ENCODE measurements around the gene UFM1.
"Not testable (repeated sequence)": the region's sequence is repeated elsewhere in the genome, so short reads cannot be mapped to it uniquely, and the experiment has no call there.

The UFM1 gene

DNA sequence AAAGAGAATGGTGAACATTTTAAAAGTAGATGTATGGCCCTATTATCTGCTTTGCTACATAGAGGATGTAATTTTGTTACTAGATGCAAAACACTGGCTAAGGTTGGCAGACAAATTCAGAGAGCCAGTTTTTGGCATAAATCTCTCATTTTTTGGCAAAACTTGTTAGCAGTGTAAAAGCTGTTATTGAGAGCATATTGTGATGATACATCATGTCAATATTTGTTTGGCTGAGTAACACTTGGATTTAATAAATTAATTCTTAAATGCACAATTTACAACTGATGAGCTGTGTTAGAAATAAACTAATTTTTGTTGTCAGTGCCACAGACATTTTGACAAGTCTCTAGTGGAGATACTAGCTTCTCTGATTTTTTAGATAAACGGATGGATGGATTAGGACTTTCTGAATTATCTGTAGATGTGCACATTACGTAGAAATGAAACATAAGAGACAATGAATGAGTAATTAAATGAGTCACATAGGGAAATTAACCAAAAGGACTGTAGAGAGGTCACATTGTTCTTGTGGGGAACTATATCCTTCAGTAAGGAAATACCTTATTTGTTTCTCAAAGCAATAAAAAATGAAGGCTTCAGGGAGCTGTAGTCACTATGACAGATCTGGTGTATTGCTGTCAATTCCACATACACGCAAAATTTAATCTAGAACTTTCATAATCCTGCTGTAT lies 17.4 kb downstream of the UFM1 start:
- no peak for DNase-seq

DNA sequence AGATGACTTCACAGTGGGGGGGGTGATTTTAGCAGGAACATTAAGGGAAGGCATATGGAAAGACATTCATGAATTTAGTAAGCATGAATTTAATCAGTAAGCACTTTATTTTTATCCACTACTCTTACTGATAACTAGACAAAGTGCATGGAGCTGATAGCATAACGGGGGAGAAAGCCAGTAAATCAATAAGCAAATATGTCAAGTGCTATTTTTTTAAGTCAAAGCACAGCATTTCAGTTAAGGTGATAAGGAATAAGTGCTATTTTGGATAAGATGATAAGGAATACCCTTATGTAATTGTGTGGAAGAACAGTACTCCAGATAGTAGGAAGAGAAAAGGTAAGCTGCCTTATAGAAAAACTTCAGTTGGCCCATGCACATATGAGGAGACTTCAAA lies 19.4 kb downstream of the UFM1 start:
- no peak for DNase-seq

DNA sequence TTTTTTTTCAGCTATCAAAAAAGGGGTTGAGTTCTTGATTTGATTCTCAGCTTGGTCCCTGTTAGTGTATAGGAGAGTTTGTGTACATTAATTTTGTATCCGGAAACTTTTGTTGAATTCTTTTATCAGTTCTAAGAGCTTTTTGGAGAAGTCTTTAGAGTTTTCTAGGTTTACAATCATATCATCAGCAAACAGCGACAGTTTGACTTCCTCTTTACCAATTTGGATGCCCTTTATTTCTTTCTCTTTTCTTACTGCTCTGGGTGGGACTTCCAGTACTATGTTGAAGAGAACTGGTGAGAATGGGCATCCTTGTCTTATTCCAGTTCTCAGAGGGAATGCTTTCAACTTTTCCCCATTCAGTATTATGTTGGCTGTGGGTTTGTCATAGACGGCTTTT lies 20.4 kb downstream of the UFM1 start:
- DNase-seq: not testable (repeated sequence)

DNA sequence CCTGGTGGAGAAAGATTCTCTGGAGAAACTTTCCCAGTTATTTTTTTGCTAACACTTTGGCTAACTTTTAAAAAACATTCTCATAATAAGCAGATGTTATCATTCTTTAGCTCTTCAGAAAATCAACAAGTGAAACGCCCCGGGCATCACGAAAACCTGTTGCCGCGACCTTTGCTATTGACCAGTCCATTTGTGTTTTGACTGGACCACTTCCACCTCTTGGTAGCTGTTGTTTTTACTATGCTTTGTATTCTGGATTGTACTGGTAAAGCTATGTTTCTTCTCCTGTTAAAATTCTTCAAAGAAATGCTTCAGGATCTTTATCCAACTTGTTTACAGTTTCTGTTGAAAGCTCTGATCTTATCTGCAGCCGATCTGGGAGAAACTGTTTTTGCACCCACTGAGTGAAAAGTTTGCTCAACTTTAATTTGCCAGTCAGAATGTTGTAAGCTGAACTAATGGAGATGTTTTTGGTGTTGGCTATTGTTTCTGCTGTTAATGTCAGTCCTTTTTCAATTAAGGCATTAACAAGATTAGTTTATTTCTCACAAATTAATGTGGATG lies 23.3 kb downstream of the UFM1 start:
- no peak for DNase-seq

DNA sequence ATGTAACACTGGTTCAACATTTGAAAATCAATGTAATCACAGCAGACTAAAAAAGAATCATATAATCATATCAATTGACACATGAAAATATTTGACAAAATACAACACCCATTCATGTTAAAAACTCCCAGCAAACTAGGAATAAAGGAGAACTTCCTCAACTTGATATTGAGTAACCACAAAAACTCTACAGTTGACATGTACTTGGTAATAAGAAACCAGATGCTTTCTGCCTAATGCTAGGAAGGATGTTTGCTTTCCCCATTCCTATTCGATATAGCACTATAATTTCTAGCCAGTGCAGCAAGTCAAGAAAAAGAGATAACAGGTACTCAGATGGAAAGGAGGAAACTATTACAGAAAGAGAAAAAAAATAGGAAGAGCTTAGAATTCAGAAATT lies 26.9 kb downstream of the UFM1 start:
- no peak for DNase-seq

DNA sequence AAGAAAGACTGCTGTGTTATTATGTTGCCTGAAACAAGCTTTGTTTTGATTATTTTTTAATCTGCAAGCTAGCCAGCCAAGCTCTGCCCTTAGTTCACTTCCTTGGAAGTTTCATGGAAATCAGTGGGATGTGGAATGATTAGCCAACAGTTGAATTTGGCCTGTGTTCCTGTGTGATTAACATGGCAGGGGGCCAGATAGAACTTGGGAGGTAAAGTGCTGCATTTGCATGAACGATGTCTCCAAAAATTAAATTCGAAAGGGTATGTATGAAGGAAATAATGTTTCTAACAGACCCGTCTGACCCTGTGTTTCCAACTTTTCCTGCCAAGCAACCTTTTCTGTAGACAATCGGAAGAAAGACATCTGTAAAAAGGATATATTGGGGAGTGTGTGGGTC lies 32.2 kb downstream of the UFM1 start:
- DNase-seq: no peak

DNA sequence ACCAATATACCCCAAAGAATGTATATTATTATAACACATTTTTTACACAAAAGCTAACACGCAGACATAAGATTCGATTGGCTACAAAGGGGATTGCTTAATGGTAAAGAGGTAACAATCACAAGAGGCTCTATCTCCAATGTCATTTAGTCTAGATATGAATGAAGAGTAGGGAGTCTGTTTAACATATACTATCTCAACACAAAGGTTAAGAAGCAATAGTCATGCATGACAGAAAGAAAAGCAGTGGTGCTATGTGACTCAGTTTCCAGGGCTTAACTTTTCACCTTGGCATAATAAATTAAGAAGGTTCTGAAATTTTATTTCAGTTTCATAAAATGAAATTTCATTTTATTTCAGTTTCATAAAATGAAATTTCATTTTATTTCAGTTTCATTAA lies 33.3 kb downstream of the UFM1 start:
- DNase-seq: no peak

DNA sequence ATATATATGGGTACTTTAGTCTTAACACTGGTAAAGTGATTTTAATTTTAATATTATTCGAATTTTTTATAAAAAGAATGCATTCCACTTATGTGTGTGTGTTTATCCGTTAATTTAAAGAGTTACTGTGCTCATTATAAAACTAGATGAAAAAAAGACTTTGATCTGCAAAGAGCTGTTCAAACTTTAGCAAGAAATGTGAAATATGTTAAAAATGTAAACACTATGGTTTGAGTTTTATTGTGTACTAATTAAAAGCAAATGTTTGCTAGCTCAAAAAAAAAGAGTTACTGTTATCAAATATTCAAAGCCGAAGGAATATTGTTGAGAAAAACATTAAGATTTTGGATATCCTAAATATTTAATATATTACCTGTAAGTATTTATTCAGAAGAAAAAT lies 34.5 kb downstream of the UFM1 start:
- no peak for DNase-seq

DNA sequence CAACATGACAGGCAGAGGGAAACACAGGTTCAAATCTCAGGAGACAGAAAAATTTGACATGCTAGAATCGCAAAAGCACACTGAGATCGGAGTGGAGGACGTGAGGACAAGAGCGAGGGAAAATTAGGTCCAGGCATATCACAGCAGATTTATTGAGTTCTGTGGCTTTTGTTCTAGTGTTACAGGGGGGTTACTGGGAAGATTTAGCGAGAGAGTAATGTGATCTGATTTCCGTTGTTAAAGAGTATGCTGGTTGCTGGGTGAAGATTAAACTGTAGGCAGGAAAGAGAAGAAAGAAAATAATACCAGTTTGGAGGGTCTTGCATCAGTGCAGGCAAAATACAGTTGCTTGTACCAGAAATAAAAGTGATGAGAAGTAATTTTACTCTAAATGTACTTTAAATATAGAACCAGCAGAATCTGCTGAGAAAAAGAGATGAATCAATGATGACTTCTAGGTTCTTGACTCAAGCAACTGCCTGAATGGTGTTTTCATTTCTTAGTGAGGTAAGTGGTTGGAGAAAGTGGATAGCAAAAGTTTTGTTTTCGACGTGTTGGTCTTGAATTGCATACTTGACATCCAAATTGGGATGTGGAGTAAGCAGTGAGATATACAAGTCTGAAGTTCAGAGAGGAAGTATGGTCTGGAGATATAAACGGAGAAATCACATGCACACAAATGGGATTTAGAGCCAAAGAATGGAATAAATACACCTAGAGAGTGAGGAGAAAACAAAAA lies 35.7 kb downstream of the UFM1 start:
- DNase-seq: no peak

DNA sequence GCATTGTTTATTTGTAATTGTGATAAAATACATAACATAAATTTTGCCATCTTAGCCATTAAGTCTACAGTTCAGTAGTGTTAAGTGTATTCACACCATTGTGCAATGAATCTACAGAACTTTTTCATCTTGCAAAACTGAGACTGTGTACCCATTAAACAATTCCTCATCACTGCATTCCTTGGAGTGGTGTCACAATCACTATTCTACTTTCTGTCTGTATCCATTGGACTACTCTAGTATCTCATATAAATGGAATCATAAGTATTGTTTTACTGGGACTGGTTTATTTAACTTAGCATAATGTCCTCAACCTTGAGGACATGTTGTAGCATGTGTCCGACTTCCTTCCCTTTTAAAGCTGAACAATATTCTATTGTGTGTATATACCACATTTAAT lies 36.8 kb downstream of the UFM1 start:
- DNase-seq: no peak

DNA sequence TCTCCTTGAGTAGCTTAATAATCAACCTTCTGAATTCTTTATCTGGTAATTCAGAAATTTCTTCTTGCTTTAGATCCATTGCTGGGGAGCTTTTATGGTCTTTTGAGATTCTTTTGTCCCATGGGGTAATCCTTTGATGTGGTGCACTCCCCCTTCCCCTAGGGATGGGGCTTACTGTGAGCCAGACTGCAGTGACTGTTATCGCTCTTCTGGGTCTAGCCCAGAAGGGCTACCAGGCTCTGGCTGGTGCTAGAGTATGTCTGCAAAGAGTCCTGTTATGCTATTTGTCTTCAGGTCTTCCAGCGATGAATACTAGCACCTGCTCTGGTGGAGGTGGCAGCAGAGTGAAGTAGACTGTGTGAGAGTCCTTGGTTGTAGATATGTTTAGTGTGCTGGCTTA lies 41.7 kb downstream of the UFM1 start:
- no peak for DNase-seq

DNA sequence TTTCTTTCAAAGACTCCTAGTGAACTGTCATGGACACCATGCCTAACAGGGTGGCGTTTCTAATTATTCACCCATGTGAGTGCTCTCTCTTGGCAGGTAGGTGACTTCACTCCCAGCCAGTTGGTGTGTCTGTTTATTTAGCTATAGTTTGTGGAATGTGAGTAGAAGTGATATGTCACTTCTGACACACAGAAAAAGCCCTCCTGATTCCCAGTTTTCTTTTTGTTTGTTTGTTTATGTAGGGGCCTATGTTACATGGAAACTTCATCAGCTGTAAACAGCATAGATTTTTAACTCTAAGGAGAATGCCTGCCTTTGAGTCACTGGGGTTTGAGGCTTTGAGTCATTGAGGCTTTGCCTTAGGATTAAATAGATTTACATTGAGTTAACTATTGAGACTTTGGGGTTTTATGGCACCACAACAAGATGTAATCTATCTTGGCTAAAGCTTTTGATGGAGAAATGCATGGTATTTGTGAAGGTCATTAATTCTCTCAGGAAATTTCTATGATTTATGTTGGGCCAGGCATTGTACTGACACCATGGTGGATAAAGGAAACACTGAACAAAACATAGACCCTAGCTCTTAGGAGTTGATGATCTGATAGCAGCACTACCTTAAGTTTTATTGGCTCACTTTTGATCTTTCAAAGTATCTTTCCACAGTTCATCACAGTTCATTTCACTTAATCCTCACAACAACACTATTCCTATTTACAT lies 45.3 kb downstream of the UFM1 start:
- DNase-seq: no peak

DNA sequence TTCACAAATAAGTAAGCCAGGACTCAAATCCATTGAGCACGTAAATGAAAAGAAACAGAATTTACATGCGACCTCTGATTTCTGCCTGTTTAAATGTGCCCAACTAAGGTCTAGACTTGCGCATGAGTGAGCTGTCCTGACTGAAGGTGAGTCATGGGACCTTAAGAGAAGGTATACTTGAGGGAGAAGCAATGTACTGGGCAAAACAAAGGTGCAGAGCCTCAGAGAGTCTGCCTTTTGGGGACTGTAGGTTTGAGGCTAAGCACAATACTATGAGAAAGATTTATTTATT lies 45.8 kb downstream of the UFM1 start:
- DNase-seq: no peak

DNA sequence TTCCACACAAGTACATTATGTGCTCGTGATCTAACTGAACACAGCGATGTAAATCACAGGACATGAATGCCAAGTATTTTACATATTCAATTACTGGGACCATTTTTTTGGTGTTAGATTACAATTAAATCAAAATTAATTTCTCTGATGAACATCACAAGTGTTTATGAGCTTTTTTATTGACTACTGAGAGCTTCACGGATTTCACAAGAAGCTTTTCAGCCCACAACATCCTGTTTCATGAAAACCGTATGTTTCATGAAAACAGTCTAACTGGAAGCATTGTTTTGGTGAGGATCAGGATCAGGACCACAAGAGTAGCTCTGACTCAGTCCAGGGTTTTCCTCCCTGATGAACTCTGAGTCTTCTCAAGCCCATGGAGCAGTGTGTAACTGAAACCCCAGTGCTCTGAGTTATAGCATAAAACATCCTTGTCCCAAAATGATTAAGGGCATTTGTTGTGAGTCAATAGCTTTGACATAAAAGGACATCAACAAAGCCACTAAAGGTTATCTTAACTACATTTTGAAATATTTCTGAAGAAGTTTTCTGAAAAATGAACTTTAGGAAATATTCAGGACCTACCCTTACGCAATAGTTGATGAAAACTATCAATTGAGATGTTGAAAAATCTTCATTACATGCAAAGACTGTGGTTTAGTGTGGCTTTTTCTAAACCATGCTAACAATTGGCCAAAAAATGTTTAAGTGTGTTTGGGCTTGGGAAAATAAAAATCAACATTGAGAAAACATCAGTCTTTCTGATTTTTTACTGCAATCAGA lies 49.3 kb downstream of the UFM1 start:
- no peak for DNase-seq

DNA sequence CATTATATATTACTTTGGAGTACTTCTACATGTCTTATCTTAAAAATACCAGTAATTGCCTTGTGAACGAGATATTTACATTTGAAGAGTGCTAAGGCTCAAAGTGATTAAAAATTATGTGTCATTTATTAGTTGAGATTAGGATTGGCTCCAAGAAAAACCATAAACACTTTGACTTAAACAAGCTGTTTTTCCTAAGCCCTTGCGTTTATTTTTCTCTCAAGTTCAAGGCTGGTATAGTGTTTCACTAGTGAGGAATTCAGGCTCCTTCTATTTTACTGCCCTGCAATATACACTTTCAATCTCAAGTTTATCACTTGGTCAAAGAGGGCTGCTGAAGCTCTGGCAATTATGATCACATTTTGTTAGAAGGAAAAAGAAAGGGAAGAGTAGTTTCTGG lies 49.9 kb downstream of the UFM1 start:
- DNase-seq: no peak

DNA sequence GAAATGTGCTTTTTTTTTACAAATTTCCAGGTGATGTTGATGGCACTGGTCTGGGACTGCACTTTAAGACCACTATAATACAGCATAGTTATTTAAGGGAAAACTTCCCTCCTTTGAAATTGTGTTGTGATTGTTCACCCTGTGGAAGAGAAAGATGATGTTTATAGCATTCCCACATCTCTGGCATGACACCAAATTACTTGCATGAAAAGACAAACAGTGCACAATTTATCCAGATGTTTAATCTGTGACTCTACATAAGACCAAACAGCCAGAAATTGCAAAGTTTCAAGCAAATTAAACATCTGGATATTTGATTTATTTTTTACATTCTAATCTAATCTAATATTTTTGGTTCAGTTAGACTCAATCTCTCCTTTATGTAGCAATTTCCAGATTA lies 51.6 kb downstream of the UFM1 start:
- DNase-seq: no peak

DNA sequence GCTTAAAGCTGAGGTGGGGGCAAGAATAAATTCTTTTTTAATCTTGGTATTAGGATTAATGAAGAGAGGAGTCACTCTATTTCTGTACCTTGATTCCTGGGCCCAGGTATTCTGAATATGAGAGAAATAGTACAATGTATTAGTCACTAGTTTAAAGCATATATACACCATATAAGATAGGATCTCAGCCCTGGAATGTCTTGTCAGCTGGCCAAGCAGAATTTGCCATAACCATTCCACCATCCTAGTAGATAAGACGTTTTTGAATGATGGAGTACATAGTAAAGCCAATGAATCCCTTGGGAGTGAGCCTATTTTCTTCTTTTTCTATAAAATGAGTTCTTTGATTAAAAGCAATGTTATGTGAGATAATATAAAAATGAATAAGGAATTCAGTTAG lies 55.6 kb downstream of the UFM1 start:
- DNase-seq: no peak

DNA sequence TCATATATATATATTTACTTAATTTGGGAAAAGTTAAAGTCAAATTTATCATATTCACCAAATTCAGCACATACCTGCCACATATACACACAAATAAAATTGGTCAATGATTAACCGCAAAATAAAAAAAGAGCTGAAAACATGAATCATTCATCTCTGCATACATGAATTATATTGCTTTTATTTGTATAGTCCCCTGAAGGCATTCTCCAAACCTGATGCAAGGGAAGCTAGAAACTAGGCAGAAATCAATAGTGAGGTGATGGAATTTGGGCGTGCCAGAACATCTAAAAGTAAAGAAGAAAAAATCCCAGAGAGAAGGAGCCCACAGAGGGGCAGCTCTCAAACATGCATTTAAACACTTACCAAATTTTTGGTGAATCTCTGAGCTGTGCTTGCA lies 60.1 kb downstream of the UFM1 start:
- DNase-seq: no peak

DNA sequence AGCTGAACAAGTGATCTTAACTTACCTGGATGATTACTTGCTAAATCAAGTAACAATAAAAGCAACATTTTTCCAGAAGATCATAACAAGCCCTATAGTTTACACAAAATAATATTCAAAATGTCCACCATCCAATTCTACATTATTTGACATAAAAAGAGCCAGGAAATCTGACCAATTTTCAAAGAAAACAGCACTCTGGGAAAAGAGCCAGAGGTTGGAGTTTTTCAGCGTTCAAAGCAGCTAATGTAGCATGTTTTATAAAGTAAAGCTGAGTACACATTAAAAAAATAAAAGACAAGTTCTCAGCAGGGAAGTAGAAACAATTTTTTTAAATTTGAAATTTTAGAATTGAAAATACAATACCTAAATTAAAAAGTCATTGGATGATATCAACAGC lies 62.6 kb downstream of the UFM1 start:
- DNase-seq: no peak

All from RPMI8226 (cell line).